ENCODE measurements around the gene TM4SF18.

Gene TM4SF18

DNA sequence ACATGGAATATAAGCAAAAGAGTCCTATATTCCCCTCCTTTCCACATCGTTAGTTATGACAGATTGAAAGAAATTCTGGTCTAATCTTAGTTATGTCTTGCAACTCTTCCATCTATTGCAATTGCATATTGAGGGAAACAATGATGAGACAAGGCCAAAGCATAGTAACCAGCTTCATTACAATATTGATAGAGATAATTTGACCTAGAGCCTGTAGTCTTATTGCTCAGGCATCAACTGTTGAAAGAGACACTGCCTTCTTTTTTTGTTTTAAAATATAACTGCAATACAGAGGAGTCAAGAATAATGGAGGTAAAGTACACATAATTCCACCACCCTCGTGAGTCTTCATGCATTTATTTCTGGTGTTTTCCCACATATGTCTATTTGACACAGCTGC, 2.0 kb downstream of the TM4SF18 start:
- DNase-seq (ENCODE audit: low spot score), result no peak
- TF ChIP-seq, protein P1, sequence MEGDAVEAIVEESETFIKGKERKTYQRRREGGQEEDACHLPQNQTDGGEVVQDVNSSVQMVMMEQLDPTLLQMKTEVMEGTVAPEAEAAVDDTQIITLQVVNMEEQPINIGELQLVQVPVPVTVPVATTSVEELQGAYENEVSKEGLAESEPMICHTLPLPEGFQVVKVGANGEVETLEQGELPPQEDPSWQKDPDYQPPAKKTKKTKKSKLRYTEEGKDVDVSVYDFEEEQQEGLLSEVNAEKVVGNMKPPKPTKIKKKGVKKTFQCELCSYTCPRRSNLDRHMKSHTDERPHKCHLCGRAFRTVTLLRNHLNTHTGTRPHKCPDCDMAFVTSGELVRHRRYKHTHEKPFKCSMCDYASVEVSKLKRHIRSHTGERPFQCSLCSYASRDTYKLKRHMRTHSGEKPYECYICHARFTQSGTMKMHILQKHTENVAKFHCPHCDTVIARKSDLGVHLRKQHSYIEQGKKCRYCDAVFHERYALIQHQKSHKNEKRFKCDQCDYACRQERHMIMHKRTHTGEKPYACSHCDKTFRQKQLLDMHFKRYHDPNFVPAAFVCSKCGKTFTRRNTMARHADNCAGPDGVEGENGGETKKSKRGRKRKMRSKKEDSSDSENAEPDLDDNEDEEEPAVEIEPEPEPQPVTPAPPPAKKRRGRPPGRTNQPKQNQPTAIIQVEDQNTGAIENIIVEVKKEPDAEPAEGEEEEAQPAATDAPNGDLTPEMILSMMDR (IDR thresholded peaks at IDR 0.05; ENCODE audit: extremely low read depth, insufficient read depth, missing control alignments), result no peak
- in situ Hi-C loops (cut with MboI; ENCODE audit: low pct_unique_long_range_greater_than_20kb, low sequenced_read_pairs, unreplicated experiment), result no loop called here

DNA sequence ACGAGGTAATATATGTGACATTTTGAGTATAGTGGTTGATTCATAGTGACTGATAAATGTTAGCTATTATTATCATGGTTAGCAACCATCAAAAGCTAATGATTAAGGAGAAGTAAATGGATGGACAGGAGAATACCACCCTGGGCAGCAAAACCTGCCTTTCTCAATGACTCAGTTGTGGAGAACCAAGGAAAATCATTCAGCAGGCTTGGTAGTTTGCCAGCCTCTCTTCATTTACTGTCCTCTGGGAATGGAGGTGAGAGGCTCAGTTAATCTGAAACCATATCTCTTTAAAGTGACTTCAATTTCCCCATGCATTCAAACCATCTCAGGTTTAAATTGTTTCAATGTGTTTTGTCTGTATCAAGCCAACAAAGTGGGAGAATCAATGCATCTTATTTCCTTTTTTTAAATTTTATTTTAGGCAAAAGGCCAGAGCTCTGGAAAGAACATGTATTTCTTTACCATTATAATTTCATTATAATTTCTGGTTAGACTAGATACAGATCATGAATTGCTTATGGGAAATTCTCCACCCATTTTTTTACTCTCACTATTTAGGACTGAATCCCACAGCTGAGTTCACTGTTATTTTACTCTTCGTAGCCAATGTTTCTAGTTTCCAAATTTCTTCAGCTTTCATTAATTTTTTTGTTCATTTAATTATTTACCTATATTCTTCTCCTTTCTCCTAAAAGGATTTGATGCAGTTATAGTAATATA, 2.7 kb downstream of the TM4SF18 start:
- in situ Hi-C loops (cut with MboI; ENCODE audit: low pct_unique_long_range_greater_than_20kb, low sequenced_read_pairs, unreplicated experiment), result no loop called here
- TF ChIP-seq, protein P1 (IDR thresholded peaks at IDR 0.05; ENCODE audit: extremely low read depth, insufficient read depth, missing control alignments), result no peak
- no peak for DNase-seq (ENCODE audit: low spot score)

DNA sequence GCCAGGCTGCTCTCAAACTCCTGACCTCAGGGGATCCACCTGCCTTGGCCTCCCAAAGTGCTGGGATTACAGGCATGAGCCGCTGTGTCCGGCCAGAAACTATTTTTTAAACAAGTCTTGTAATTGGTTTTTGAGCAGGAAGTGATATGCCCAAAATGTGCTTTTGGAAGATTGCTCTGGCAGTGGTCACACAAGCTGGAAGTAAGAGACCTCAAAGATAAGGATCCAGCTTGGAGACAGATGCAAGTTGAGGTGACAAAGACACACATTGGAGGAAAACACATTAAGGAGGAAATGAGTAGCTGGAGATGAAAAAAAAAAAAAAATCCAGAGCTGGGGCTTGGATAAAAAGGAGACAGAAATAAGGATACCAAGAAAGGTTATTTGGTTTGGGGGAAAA, 6.3 kb downstream of the TM4SF18 start:
- in situ Hi-C loops (cut with MboI; ENCODE audit: low pct_unique_long_range_greater_than_20kb, low sequenced_read_pairs, unreplicated experiment), result no loop called here
- TF ChIP-seq, protein P1 (IDR thresholded peaks at IDR 0.05; ENCODE audit: extremely low read depth, insufficient read depth, missing control alignments), result no peak
- no peak for DNase-seq (ENCODE audit: low spot score)

DNA sequence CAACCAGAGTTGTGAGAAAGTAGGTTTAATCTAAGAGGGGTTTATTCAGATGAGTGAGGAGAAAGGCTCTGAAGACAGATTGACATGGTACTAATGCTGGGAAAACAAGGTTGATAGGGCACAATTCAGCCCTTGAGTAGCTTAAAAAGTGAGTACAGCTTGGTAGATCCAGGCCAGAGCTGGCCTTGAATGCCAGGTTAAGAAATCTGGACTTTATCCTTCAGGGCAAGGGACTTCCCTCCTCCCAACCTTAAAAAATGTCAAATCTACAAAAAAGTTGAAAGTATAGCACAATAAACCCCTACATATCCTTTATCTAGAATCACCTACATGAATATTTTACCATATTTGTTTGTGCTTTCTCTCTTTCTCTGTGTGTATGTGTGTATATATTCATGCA, 7.9 kb downstream of the TM4SF18 start:
- in situ Hi-C loops (cut with MboI; ENCODE audit: low pct_unique_long_range_greater_than_20kb, low sequenced_read_pairs, unreplicated experiment), result no loop called here
- TF ChIP-seq, protein P1 (IDR thresholded peaks at IDR 0.05; ENCODE audit: extremely low read depth, insufficient read depth, missing control alignments), result no peak

DNA sequence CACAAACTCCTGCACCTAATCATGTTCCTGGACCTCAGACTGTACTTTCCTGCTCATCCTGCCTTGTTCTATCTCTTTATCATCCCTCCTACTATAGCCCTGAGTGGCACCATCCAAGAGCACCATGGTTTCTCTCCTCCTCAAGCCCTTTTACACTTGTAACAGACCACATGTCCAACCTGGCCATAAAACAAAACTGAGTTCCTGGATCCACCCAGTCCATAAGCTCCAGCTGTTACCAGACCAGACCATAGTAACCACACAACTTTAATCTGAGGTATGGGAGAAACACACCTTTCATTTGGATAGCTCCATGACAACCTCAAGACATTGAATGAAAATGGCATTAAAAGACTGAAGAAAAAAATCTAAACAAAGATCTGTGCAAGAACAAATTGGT, 9.1 kb downstream of the TM4SF18 start:
- TF ChIP-seq, protein P1 (IDR thresholded peaks at IDR 0.05; ENCODE audit: extremely low read depth, insufficient read depth, missing control alignments), result no peak
- in situ Hi-C loops (cut with MboI; ENCODE audit: low pct_unique_long_range_greater_than_20kb, low sequenced_read_pairs, unreplicated experiment), result no loop called here
- DNase-seq (ENCODE audit: low spot score), result no peak

More for the DNA sequence above, 7.9 kb downstream of the TM4SF18 start:
- DNase-seq (ENCODE audit: low spot score), result no peak

DNA sequence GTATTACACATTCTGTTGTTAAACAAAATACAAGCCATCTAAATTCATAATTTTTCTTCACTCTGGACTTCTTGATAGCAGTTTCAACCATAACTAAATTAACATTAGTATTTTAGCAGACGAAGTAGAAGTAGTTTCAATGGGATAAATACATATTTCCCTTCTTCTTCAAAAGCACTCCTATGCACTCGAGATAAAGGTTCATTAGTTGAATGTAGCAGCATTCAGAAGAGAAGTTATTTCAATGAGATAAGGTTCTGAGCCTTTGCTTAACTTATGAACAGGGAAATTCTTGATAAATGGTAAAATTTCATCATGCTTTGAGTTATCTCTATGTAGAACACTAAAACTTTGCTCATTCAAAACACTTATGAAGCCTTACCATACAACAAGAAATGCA, 11.8 kb downstream of the TM4SF18 start:
- in situ Hi-C loops (cut with MboI; ENCODE audit: low pct_unique_long_range_greater_than_20kb, low sequenced_read_pairs, unreplicated experiment), result no loop called here
- TF ChIP-seq, protein P1 (IDR thresholded peaks at IDR 0.05; ENCODE audit: extremely low read depth, insufficient read depth, missing control alignments), result no peak

More for the DNA sequence above, 11.8 kb downstream of the TM4SF18 start:
- DNase-seq (ENCODE audit: low spot score), result no peak

Data from GM13977 (cell line).